Measurements from ENCODE around the gene B4GALT3. TPM values are rescaled to one million over a fixed set of nuclear protein-coding genes. Genes with fewer than 3 reads are reported as not detected.

Gene B4GALT3
- total RNA-seq, 3 donors from 2014 or later = 23.4 to 41.3 (median 29.4) TPM

GRCh38 chr1:161189036-161189435, 11.7 kb upstream of the B4GALT3 start:
- peak overlapping the region; percentile 46 to 73 for H3K27ac ChIP-seq
- peak in 1 of 3 donors; percentile 64 for TF ChIP-seq POLR2AphosphoS5 (IDR thresholded peaks at IDR 0.05)
- no peak for TF ChIP-seq CTCF (IDR thresholded peaks at IDR 0.05)
- H3K36me3 ChIP-seq = no peaks in the 10 kb centered on the region
- intact Hi-C loops (cut with DNase I; ENCODE audit: low total_unique reads) = no loop called here
- peaks cover 0 to 2% of the 10 kb centered on the region in 2 donors for H3K4me1 ChIP-seq
- no peaks in the 10 kb centered on the region for H3K9me3 ChIP-seq
- no peak overlapping the region for H3K4me3 ChIP-seq
- no peaks in the 10 kb centered on the region for H3K27me3 ChIP-seq
- DNase-seq (ENCODE audit: low spot score in 2 of 2) = no peak

GRCh38 chr1:161188381-161188780, 11.1 kb upstream of the B4GALT3 start:
- Histone ChIP-seq H3K27ac (peak overlapping the region; percentile 13 to 54), H3K36me3 (no peaks in the 10 kb centered on the region), H3K9me3 (no peaks in the 10 kb centered on the region), H3K27me3 (no peaks in the 10 kb centered on the region), H3K4me1 (peaks cover 0 to under 1% of the 10 kb centered on the region in 2 donors), H3K4me3 (no peak overlapping the region)
- DNase-seq (ENCODE audit: low spot score in 2 of 2) = no peak
- intact Hi-C loops (cut with DNase I; ENCODE audit: low total_unique reads) = no loop called here
- TF ChIP-seq POLR2AphosphoS5 (IDR thresholded peaks at IDR 0.05) = no peak
- no peak for TF ChIP-seq CTCF (IDR thresholded peaks at IDR 0.05)
- no peak for TF ChIP-seq POLR2A (IDR thresholded peaks at IDR 0.05)

GRCh38 chr1:161187311-161187710, 10.0 kb upstream of the B4GALT3 start:
- H3K9me3 ChIP-seq = no peaks in the 10 kb centered on the region
- no peak for TF ChIP-seq POLR2AphosphoS5 (IDR thresholded peaks at IDR 0.05)
- no peak for TF ChIP-seq CTCF (IDR thresholded peaks at IDR 0.05)
- no peak for TF ChIP-seq POLR2A (IDR thresholded peaks at IDR 0.05)
- H3K4me1 ChIP-seq = no peaks in the 10 kb centered on the region
- intact Hi-C loops (cut with DNase I; ENCODE audit: low total_unique reads) = no loop called here
- no peaks in the 10 kb centered on the region for H3K27me3 ChIP-seq
- no peak for DNase-seq (ENCODE audit: low spot score in 2 of 2)
- no peaks in the 10 kb centered on the region for H3K36me3 ChIP-seq
- H3K4me3 ChIP-seq = no peak overlapping the region
- peak overlapping the region; percentile 64 to 78 for H3K27ac ChIP-seq

GRCh38 chr1:161185732-161186311, 8.5 kb upstream of the B4GALT3 start:
- Histone ChIP-seq H3K36me3 (no peaks in the 10 kb centered on the region), H3K27me3 (no peaks in the 10 kb centered on the region), H3K4me3 (no peak overlapping the region), H3K9me3 (no peaks in the 10 kb centered on the region), H3K4me1 (no peaks in the 10 kb centered on the region), H3K27ac (peak overlapping the region; percentile 64 to 78)
- intact Hi-C loops (cut with DNase I; ENCODE audit: low total_unique reads) = no loop called here
- DNase-seq (ENCODE audit: low spot score in 2 of 2) = no peak
- TF ChIP-seq CTCF (IDR thresholded peaks at IDR 0.05) (no peak), POLR2A (IDR thresholded peaks at IDR 0.05) (no peak), POLR2AphosphoS5 (IDR thresholded peaks at IDR 0.05) (no peak)

- Histone ChIP-seq H3K27me3 (no peaks in the 10 kb centered on the region), H3K4me1 (no peaks in the 10 kb centered on the region), H3K27ac (peak overlapping the region; percentile 64 to 78), H3K4me3 (no peak overlapping the region), H3K9me3 (no peaks in the 10 kb centered on the region), H3K36me3 (no peaks in the 10 kb centered on the region)
- intact Hi-C loops (cut with DNase I; ENCODE audit: low total_unique reads) = no loop called here
- no peak for DNase-seq (ENCODE audit: low spot score in 2 of 2)
- TF ChIP-seq POLR2AphosphoS5 (IDR thresholded peaks at IDR 0.05) (peak in 1 of 3 donors; percentile 43), CTCF (IDR thresholded peaks at IDR 0.05) (no peak)
Observed at GRCh38 chr1:161185282-161185682, 8.0 kb upstream of the B4GALT3 start.
